DOHH2 (cell line): ENCODE results near the gene DPT.

ENCODE experiments used
- EZH2phosphoT487 ChIP-seq: fragments of 200-600 bp; sonication (generic); IDR thresholded peaks from 2 replicates; pipeline ENCODE4 v1.6.1; 2017; ENCODE audit warnings: borderline replicate concordance, mild to moderate bottlenecking, antibody characterized with exemption, low read length, moderate library complexity, mixed read lengths
- TF ChIP-seq, protein P1 (sequence below): fragments of 200-600 bp; sonication (generic); IDR thresholded peaks from one replicate; pipeline ENCODE4 v1.5.1; 2014; ENCODE audit warnings: antibody characterized with exemption, mild to moderate bottlenecking, low read depth, low read length; ENCODE audit not compliant: poor library complexity, severe bottlenecking

GRCh38 chr1:168725060-168725459 lies 3.9 kb downstream of the DPT start:
- TF ChIP-seq, protein P1, sequence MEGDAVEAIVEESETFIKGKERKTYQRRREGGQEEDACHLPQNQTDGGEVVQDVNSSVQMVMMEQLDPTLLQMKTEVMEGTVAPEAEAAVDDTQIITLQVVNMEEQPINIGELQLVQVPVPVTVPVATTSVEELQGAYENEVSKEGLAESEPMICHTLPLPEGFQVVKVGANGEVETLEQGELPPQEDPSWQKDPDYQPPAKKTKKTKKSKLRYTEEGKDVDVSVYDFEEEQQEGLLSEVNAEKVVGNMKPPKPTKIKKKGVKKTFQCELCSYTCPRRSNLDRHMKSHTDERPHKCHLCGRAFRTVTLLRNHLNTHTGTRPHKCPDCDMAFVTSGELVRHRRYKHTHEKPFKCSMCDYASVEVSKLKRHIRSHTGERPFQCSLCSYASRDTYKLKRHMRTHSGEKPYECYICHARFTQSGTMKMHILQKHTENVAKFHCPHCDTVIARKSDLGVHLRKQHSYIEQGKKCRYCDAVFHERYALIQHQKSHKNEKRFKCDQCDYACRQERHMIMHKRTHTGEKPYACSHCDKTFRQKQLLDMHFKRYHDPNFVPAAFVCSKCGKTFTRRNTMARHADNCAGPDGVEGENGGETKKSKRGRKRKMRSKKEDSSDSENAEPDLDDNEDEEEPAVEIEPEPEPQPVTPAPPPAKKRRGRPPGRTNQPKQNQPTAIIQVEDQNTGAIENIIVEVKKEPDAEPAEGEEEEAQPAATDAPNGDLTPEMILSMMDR = no peak
- TF ChIP-seq EZH2phosphoT487 = no peak
